WTC11 (cell line): ENCODE data around the gene TCP11L2. TPM values are rescaled to one million over a fixed set of nuclear protein-coding genes. Genes with fewer than 3 reads are reported as not detected.

Source experiments
- ATF6 ChIP-seq: sonication (generic); formaldehyde crosslinking; IDR thresholded peaks from 2 replicates; pipeline ENCODE4 v1.8.1; 2023; ENCODE audit warnings: mild to moderate bottlenecking, missing genetic modification reagents
- EMX1 ChIP-seq: fragments of 250-450 bp; sonication (Bioruptor Pico); IDR thresholded peaks from 2 replicates; pipeline ENCODE4 v1.8.0; 2021; ENCODE audit warnings: mild to moderate bottlenecking
- ESRRA ChIP-seq: sonication (generic); formaldehyde crosslinking; IDR thresholded peaks from 2 replicates; pipeline ENCODE4 v1.8.1; 2022; ENCODE audit warnings: mild to moderate bottlenecking, missing genetic modification reagents, borderline replicate concordance
- ETV6 ChIP-seq: sonication (generic); formaldehyde crosslinking; IDR thresholded peaks from 2 replicates; pipeline ENCODE4 v1.8.1; 2022; ENCODE audit warnings: mild to moderate bottlenecking, missing genetic modification reagents
- GRHL2 ChIP-seq: fragments of 250-450 bp; sonication (Bioruptor Pico); IDR thresholded peaks from 2 replicates; pipeline ENCODE4 v1.8.0; 2022; ENCODE audit warnings: mild to moderate bottlenecking, moderate library complexity; ENCODE audit not compliant: insufficient replicate concordance, severe bottlenecking
- IRF2 ChIP-seq: sonication (generic); formaldehyde crosslinking; IDR thresholded peaks from 2 replicates; pipeline ENCODE4 v1.8.0; 2022; ENCODE audit warnings: low read depth, missing genetic modification reagents, borderline replicate concordance
- KAT7 ChIP-seq: sonication (generic); formaldehyde crosslinking; IDR thresholded peaks from 2 replicates; pipeline ENCODE4 v1.8.1; 2023; ENCODE audit warnings: missing genetic modification reagents, mild to moderate bottlenecking, borderline replicate concordance
- MAX ChIP-seq: sonication (generic); formaldehyde crosslinking; IDR thresholded peaks from 2 replicates; pipeline ENCODE4 v1.8.0; 2022; ENCODE audit warnings: mild to moderate bottlenecking, missing genetic modification reagents
- NFYB ChIP-seq: sonication (generic); formaldehyde crosslinking; conservative IDR thresholded peaks from 2 replicates; pipeline ENCODE4 v1.8.0; 2022; ENCODE audit warnings: low read depth, missing genetic modification reagents
- PRDM15 ChIP-seq: sonication (generic); formaldehyde crosslinking; IDR thresholded peaks from 2 replicates; pipeline ENCODE4 v1.8.0; 2022; ENCODE audit warnings: missing genetic modification reagents
- PREB ChIP-seq: sonication (generic); formaldehyde crosslinking; IDR thresholded peaks from 2 replicates; pipeline ENCODE4 v1.8.1; 2022; ENCODE audit warnings: mild to moderate bottlenecking, missing genetic modification reagents, moderate library complexity, borderline replicate concordance
- PRRX2 ChIP-seq: fragments of 250-450 bp; sonication (Bioruptor Pico); IDR thresholded peaks from 2 replicates; pipeline ENCODE4 v1.8.0; 2021; ENCODE audit warnings: mild to moderate bottlenecking
- RELA ChIP-seq: sonication (generic); formaldehyde crosslinking; IDR thresholded peaks from 2 replicates; pipeline ENCODE4 v1.8.1; 2022; ENCODE audit warnings: missing genetic modification reagents, mild to moderate bottlenecking, borderline replicate concordance
- TEAD1 ChIP-seq: sonication (generic); formaldehyde crosslinking; IDR thresholded peaks from 2 replicates; pipeline ENCODE4 v1.8.0; 2022; ENCODE audit warnings: mild to moderate bottlenecking, missing genetic modification reagents
- ZNF281 ChIP-seq: sonication (generic); formaldehyde crosslinking; IDR thresholded peaks from 2 replicates; pipeline ENCODE4 v1.8.0; 2023; ENCODE audit warnings: mild to moderate bottlenecking, missing genetic modification reagents
- ZNF671 ChIP-seq: fragments of 250-450 bp; sonication (Bioruptor Pico); IDR thresholded peaks from 2 replicates; pipeline ENCODE4 v1.8.0; 2021; ENCODE audit warnings: mild to moderate bottlenecking
- ZSCAN18 ChIP-seq: fragments of 250-450 bp; sonication (Bioruptor Pico); IDR thresholded peaks from 2 replicates; pipeline ENCODE4 v2.1.2; 2022; ENCODE audit warnings: mild to moderate bottlenecking, moderate library complexity
- total RNA-seq: library from RNA; stranded (reverse); gene quantifications from 3 replicates; pipeline ENCODE4 v1.2.3, GENCODE V29; 2021

The TCP11L2 gene
- total RNA-seq, 1 experiment from 2014 or later: 12.3 TPM

GRCh38 chr12:106357549-106358395, 55.2 kb downstream of the TCP11L2 start, which contains the start of gene POLR3B (continued):
- TF ChIP-seq PREB: no peak
- no peak for TF ChIP-seq PRDM15
- no peak for TF ChIP-seq NFYB
- TF ChIP-seq ESRRA (CRISPR knock-in tag): peak; percentile 81; the same call in 1 of the 2 replicates
- TF ChIP-seq MAX (CRISPR knock-in tag): peak; percentile 95
- no peak for TF ChIP-seq ZSCAN18 (CRISPR knock-in tag)
- no peak for TF ChIP-seq GRHL2 (CRISPR knock-in tag)
- TF ChIP-seq ATF6: no peak
- no peak for TF ChIP-seq RELA (CRISPR knock-in tag)
- no peak for TF ChIP-seq ZNF281 (CRISPR knock-in tag)
- TF ChIP-seq ZNF671 (CRISPR knock-in tag): no peak
- TF ChIP-seq PRRX2 (CRISPR knock-in tag): no peak
- TF ChIP-seq KAT7 (CRISPR knock-in tag): 0 out of 2 replicates have a peak, but pooled peaks have one; percentile 48
- peak; percentile 91 for TF ChIP-seq ETV6 (CRISPR knock-in tag)
- TF ChIP-seq IRF2 (CRISPR knock-in tag): no peak
- TF ChIP-seq TEAD1 (CRISPR knock-in tag): peak; percentile 89; the same call in 1 of the 2 replicates
- TF ChIP-seq EMX1 (CRISPR knock-in tag): no peak
- TF ChIP-seq, all 79 proteins: peak for 21
